Neural crest cell (in vitro differentiated cells): ENCODE results near the gene TICAM2. TPM values are rescaled to one million over a fixed set of nuclear protein-coding genes. Genes with fewer than 3 reads are reported as not detected.

ENCODE experiments used
- DNase-seq: peaks from one replicate; pipeline ENCODE4 v3.0.0; 2021; ENCODE audit warnings: low read depth, mixed read lengths, low spot score
- H3K27ac Mint-ChIP-seq: one replicate; pipeline ENCODE4 v1.8.0; 2021; ENCODE audit warnings: mild to moderate bottlenecking, mixed read lengths; ENCODE audit not compliant: unreplicated experiment
- H3K27me3 Mint-ChIP-seq: 2 replicates; pipeline ENCODE4 v1.8.0; 2021; ENCODE audit warnings: low read depth, mild to moderate bottlenecking, mixed read lengths
- H3K36me3 Mint-ChIP-seq: 2 replicates; pipeline ENCODE4 v1.8.0; 2021; ENCODE audit warnings: low read depth, mild to moderate bottlenecking, mixed read lengths
- H3K4me1 Mint-ChIP-seq: 2 replicates; pipeline ENCODE4 v1.8.0; 2021; ENCODE audit warnings: mixed read lengths
- H3K4me3 Mint-ChIP-seq: one replicate; pipeline ENCODE4 v1.8.0; 2021; ENCODE audit warnings: mild to moderate bottlenecking, mixed read lengths
- H3K9me3 Mint-ChIP-seq: 2 replicates; pipeline ENCODE4 v1.8.0; 2021; ENCODE audit warnings: mixed read lengths
- total RNA-seq: library from RNA; stranded (reverse); gene quantifications from 2 replicates; pipeline ENCODE4 v1.2.1, GENCODE V29; 2021
- TF ChIP-seq, protein P1 (sequence below): fragments of 200-600 bp; sonication (generic); conservative IDR thresholded peaks from 2 replicates; pipeline ENCODE4 v1.5.0; 2021; ENCODE audit warnings: antibody characterized with exemption, mild to moderate bottlenecking

Gene TICAM2
- total RNA-seq, 1 donor from 2014 or later: 1.9 TPM

DNA sequence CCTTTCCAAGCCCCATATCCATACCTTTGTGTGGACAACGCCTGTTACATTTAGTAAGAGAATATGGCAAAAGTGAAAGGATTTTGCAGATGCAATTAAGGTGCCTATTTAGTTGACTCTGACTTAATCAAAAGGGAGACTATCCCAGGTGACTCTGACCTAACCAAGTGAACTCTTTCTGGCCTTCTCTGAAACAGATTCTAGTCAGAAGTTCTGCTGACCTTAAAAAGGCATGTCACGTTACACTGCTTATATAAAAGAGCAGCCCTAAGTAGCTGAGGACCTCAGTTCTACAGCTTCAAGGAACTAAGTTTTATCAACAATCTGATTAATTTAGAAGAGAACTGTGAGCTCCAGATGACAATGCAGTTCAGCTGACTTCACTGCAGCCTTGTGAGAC, 5.7 kb upstream of the TICAM2 start:
- H3K36me3 Mint-ChIP-seq: peaks cover 17% of the 10 kb centered on the region
- peaks cover 10% of the 10 kb centered on the region for H3K4me1 Mint-ChIP-seq
- no peaks in the 10 kb centered on the region for H3K27me3 Mint-ChIP-seq
- no peak overlapping the region for H3K27ac Mint-ChIP-seq
- peaks cover 2% of the 10 kb centered on the region for H3K9me3 Mint-ChIP-seq
- TF ChIP-seq, protein P1, sequence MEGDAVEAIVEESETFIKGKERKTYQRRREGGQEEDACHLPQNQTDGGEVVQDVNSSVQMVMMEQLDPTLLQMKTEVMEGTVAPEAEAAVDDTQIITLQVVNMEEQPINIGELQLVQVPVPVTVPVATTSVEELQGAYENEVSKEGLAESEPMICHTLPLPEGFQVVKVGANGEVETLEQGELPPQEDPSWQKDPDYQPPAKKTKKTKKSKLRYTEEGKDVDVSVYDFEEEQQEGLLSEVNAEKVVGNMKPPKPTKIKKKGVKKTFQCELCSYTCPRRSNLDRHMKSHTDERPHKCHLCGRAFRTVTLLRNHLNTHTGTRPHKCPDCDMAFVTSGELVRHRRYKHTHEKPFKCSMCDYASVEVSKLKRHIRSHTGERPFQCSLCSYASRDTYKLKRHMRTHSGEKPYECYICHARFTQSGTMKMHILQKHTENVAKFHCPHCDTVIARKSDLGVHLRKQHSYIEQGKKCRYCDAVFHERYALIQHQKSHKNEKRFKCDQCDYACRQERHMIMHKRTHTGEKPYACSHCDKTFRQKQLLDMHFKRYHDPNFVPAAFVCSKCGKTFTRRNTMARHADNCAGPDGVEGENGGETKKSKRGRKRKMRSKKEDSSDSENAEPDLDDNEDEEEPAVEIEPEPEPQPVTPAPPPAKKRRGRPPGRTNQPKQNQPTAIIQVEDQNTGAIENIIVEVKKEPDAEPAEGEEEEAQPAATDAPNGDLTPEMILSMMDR: no peak
- H3K4me3 Mint-ChIP-seq: no peak overlapping the region
- DNase-seq: no peak

DNA sequence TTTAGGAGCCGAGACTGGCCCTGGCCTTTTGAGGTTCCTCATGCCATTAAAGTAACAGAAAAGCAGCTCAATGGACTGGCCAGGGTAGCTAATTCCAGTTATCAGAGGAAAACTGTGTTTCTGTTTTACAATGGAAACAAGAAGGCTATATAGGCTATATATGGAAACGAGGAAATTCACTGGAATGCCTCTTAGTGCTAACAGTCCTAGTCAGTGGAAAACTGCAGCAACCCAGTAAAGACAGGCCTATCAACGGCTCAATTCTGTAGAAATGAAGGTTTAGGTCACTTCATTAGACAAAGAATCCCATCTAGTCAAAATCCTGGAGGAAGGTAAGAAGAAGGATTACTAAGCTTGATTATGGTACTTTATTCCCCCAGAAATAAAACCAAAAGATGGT, 3.2 kb upstream of the TICAM2 start:
- Mint-ChIP-seq H3K9me3 (peaks cover 2% of the 10 kb centered on the region), H3K27me3 (no peaks in the 10 kb centered on the region), H3K36me3 (peaks cover 19% of the 10 kb centered on the region), H3K27ac (no peak overlapping the region), H3K4me3 (no peak overlapping the region), H3K4me1 (peaks cover 17% of the 10 kb centered on the region)
- DNase-seq: no peak
- TF ChIP-seq, protein P1: no peak

GRCh38 chr5:115602591-115603125, 379 bp upstream of the TICAM2 start:
- TF ChIP-seq, protein P1: no peak
- H3K4me3 Mint-ChIP-seq: peak overlapping the region; percentile 71
- H3K9me3 Mint-ChIP-seq: peaks cover 2% of the 10 kb centered on the region
- H3K27me3 Mint-ChIP-seq: no peaks in the 10 kb centered on the region
- peaks cover 24% of the 10 kb centered on the region for H3K4me1 Mint-ChIP-seq
- peaks cover 19% of the 10 kb centered on the region for H3K36me3 Mint-ChIP-seq
- no peak for DNase-seq
- H3K27ac Mint-ChIP-seq: no peak overlapping the region

DNA sequence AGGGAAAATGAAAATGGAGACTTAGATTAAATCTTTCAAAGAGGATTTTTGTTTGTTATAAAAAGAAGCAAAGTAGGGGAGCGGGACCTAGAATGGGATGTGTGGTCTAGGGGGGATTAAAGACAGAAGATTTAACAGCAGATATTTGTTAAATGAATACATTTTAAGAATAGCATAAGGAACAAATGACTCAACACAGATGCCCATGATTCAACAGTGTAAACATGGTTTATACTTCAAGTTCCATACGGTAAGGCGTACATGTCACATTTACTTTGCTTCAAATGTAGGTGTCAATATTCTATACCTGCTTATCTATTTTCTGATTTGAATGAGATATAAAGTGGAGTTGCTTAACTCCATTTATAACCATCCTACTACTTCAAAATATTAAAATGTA, 1.5 kb downstream of the TICAM2 start:
- H3K9me3 Mint-ChIP-seq: peaks cover 2% of the 10 kb centered on the region
- H3K27ac Mint-ChIP-seq: no peak overlapping the region
- H3K27me3 Mint-ChIP-seq: no peaks in the 10 kb centered on the region
- TF ChIP-seq, protein P1: no peak
- peaks cover 24% of the 10 kb centered on the region for H3K4me1 Mint-ChIP-seq
- peak overlapping the region; percentile 74 for H3K4me3 Mint-ChIP-seq
- peaks cover 19% of the 10 kb centered on the region for H3K36me3 Mint-ChIP-seq
- no peak for DNase-seq

- H3K9me3 Mint-ChIP-seq: peaks cover 2% of the 10 kb centered on the region
- H3K27ac Mint-ChIP-seq: no peak overlapping the region
- peaks cover 14% of the 10 kb centered on the region for H3K36me3 Mint-ChIP-seq
- TF ChIP-seq, protein P1: no peak
- DNase-seq: no peak
- H3K27me3 Mint-ChIP-seq: no peaks in the 10 kb centered on the region
- H3K4me3 Mint-ChIP-seq: peak overlapping the region; percentile 74
- H3K4me1 Mint-ChIP-seq: peaks cover 24% of the 10 kb centered on the region
Measured at GRCh38 chr5:115599924-115600323, 2.4 kb downstream of the TICAM2 start.
